Left ventricle myocardium inferior (tissue), 1 donor: ENCODE data around the gene MROH7. TPM values are rescaled to one million over a fixed set of nuclear protein-coding genes. Genes with fewer than 3 reads are reported as not detected.
A peak's percentile ranks its signal among the peaks of the same experiment; 100 is the strongest.

ENCODE experiments used
- DNase-seq: peaks from one replicate; pipeline ENCODE4 v3.0.0-alpha.2; 2020
- H3K27ac ChIP-seq: fragments of 200-600 bp; replicated peaks from 2 replicates; pipeline ENCODE4 v1.8.0; 2021
- H3K27me3 ChIP-seq: fragments of 200-600 bp; 2 replicates; pipeline ENCODE4 v1.8.0; 2021; ENCODE audit warnings: low read depth
- H3K36me3 ChIP-seq: fragments of 200-600 bp; 2 replicates; pipeline ENCODE4 v1.8.0; 2021
- H3K4me1 ChIP-seq: fragments of 200-600 bp; 2 replicates; pipeline ENCODE4 v1.8.0; 2021
- H3K4me3 ChIP-seq: fragments of 200-600 bp; 2 replicates; pipeline ENCODE4 v1.8.0; 2021; ENCODE audit warnings: mild to moderate bottlenecking, moderate library complexity
- H3K9me3 ChIP-seq: fragments of 200-600 bp; replicated peaks from 2 replicates; pipeline ENCODE4 v1.8.0; 2021
- intact Hi-C: fragments of 100-400 bp; cut with micrococcal nuclease; formaldehyde crosslinking; loops from one replicate; pipeline ENCODE4 v1.11.0; 2022
- total RNA-seq: library from RNA; stranded (reverse); fragmentation: NEBNext Ultra II Directional; extraction: Animal tissue kit (Norgen Biotek cat#: 25700); gene quantifications from one replicate; pipeline ENCODE4 v1.2.1, GENCODE V29; 2021
- TF ChIP-seq, protein P1 (sequence below): fragments of 200-600 bp; IDR thresholded peaks from 2 replicates; pipeline ENCODE4 v1.8.0; 2021; ENCODE audit warnings: antibody characterized with exemption, mild to moderate bottlenecking, borderline replicate concordance
- donor health status: DM: no; HTN: yes; CAD: no; lungs with severe emphysema.

MROH7 gene
- total RNA-seq, 1 donor from 2014 or later: 6.8 TPM

DNA sequence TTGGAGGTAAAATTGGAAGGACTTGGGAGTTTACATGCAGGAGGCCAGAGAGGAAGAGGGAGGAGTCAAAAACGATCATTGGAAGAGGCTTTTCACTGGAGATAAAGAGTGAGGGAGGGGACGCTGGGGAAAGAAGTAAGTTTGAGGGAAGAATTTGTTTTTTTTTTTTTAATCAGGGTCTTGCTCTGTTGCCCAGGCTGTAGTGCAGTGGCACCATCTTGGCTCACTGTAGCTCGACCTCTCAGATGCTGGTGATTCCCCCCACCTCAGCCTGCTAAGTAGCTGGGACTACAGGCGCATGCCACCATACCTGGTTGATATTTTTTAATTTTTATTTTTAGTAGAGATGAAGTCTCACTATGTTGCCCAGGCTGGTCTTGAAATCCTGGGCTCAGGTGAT, 1.2 kb upstream of the MROH7 start:
- H3K27ac ChIP-seq: no peak overlapping the region
- no peaks in the 10 kb centered on the region for H3K4me1 ChIP-seq
- DNase-seq: no peak
- TF ChIP-seq, protein P1, sequence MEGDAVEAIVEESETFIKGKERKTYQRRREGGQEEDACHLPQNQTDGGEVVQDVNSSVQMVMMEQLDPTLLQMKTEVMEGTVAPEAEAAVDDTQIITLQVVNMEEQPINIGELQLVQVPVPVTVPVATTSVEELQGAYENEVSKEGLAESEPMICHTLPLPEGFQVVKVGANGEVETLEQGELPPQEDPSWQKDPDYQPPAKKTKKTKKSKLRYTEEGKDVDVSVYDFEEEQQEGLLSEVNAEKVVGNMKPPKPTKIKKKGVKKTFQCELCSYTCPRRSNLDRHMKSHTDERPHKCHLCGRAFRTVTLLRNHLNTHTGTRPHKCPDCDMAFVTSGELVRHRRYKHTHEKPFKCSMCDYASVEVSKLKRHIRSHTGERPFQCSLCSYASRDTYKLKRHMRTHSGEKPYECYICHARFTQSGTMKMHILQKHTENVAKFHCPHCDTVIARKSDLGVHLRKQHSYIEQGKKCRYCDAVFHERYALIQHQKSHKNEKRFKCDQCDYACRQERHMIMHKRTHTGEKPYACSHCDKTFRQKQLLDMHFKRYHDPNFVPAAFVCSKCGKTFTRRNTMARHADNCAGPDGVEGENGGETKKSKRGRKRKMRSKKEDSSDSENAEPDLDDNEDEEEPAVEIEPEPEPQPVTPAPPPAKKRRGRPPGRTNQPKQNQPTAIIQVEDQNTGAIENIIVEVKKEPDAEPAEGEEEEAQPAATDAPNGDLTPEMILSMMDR: no peak
- H3K4me3 ChIP-seq: no peak overlapping the region
- no peaks in the 10 kb centered on the region for H3K27me3 ChIP-seq
- peaks cover 22% of the 10 kb centered on the region for H3K9me3 ChIP-seq
- intact Hi-C loops: no loop called here
- H3K36me3 ChIP-seq: peaks cover 8% of the 10 kb centered on the region

DNA sequence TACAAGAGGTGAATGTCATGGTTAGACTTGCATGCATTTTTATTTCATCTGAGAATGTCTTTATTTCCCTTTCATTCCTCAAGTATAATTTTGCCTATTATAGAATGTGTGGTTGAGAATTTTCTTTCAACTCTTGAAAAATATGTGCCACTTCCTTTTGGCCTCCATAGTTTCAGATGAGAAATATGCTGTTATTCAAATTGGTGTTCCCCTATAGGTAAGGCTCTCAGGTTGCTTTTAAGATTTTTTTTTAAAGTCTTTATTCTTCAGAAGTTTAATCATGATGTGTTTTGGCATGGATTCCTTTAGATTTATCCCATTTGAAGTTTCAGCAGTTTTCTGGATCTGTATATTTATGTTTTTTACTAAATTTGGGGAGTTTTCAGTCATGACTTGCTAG, 2.1 kb downstream of the MROH7 start:
- intact Hi-C loops: no loop called here
- DNase-seq: no peak
- H3K27me3 ChIP-seq: no peaks in the 10 kb centered on the region
- H3K36me3 ChIP-seq: no peaks in the 10 kb centered on the region
- TF ChIP-seq, protein P1: no peak
- H3K27ac ChIP-seq: no peak overlapping the region
- peaks cover 22% of the 10 kb centered on the region for H3K9me3 ChIP-seq
- peaks cover 13% of the 10 kb centered on the region for H3K4me1 ChIP-seq
- no peak overlapping the region for H3K4me3 ChIP-seq

DNA sequence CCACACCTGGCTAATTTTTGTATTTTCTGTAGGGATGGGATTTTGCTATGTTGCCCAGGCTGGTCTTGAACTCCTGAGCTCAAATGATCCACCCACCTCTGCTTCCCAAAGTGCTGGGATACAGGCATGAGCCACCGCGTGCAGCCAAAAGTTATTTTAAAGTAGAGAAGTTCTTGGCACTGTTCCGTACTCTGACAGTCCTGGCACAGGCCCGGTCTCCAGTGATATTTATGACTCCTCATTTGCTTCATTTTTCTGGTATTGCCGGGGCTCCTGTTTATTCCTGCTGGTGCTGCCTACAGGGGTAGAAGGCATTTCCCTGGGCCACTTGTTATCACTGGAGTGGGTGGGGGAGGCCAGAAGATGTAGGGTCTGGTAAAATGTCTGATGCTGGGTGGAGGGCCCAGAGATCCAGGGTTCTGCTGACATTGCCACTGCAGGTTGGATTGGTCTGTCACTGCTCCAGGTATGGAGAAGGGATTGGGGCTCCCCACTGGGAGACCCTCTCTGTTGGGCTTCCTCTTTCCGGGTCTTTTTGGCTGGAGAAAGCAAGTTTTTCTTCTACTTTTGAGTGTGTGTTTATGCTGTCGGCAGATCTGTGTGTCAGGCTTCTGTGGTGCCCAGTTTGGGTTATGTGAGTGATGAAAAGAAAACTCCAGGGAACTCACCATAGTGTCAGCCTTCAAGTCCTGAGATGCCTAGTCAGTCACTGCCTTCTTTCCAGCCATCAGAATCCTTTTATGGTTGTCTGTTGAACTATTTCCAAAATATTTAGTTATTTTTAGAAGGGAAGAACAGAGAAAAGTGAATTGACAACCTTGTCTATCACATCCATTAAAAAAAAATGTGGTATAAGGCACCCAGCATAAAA, 4.5 kb downstream of the MROH7 start:
- H3K9me3 ChIP-seq: peaks cover 22% of the 10 kb centered on the region
- H3K4me1 ChIP-seq: peaks cover 19% of the 10 kb centered on the region
- H3K27me3 ChIP-seq: no peaks in the 10 kb centered on the region
- H3K27ac ChIP-seq: peak overlapping the region; percentile 87
- H3K36me3 ChIP-seq: no peaks in the 10 kb centered on the region
- H3K4me3 ChIP-seq: peak overlapping the region; percentile 42
- DNase-seq: peak; percentile 39
- TF ChIP-seq, protein P1: no peak
- intact Hi-C loops: no loop called here

DNA sequence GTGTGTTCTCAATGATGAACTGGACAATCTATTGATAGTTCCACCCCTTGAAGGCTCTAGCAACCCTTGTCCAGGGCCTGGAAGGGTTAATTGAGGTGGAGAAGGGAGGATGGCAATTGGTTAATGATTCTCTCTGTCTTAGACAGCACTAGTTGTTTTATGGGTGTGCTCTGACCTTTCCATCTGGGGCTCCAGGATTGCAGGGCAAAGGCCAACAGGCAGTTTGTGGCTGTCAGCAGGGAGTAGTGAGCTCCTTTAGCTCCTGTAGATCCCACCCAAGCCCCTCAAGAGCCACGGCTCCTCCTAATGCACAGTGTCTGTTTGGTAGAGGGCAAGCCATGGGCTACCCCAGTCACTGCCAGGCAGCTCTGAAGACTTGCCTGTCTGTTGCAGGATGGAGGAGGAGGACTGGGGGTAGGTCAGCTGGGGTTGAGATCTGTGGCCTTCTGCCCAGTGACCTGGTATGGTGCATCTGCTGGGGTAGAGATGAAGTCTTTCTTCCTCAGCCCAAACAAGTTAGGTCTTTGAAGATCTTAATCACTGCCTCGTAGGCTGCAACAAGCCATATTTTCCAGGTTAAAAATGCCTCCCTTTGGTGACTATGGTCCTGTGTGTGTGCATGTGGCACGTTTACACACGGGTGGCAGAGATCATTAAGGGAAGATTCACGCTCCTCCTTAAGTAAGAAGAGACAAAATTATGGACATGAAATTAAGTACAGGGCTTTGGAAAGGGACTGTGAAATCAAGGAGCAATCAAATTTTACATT, 7.7 kb downstream of the MROH7 start:
- intact Hi-C loops: no loop called here
- TF ChIP-seq, protein P1: no peak
- H3K27me3 ChIP-seq: no peaks in the 10 kb centered on the region
- DNase-seq: no peak
- H3K27ac ChIP-seq: peak overlapping the region; percentile 5
- no peaks in the 10 kb centered on the region for H3K36me3 ChIP-seq
- H3K4me1 ChIP-seq: peaks cover 19% of the 10 kb centered on the region
- peaks cover 5% of the 10 kb centered on the region for H3K9me3 ChIP-seq
- no peak overlapping the region for H3K4me3 ChIP-seq

DNA sequence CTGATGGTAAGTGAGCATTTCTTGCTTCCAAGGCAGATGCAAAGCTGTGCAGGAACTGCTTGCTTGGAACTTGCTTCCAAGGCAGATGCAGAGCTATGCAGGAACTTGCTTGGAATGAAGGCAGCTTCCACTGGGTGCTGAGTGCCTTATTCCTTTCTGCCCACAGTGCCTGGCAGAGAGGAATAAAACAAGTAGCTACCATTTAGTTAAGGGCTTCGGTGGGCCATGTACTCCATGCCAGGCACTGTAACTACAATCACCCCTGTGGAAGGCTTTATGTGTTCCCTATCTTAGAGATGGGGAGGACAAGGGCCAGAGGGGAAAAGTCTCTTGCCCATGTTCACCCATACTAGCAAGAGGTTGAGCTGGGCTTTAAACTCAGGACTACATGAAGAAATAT, 8.3 kb downstream of the MROH7 start:
- intact Hi-C loops: no loop called here
- DNase-seq: no peak
- no peak overlapping the region for H3K27ac ChIP-seq
- no peaks in the 10 kb centered on the region for H3K9me3 ChIP-seq
- H3K4me3 ChIP-seq: no peak overlapping the region
- no peaks in the 10 kb centered on the region for H3K27me3 ChIP-seq
- TF ChIP-seq, protein P1: no peak
- no peaks in the 10 kb centered on the region for H3K36me3 ChIP-seq
- H3K4me1 ChIP-seq: peaks cover 19% of the 10 kb centered on the region
